Activated CD4-positive, alpha-beta T cell treated with anti-CD3 and anti-CD28 coated beads, Interleukin-2, amount 50 U/mL, for 24 hours (primary cell): Measurements from ENCODE around the gene PIK3C2G.
"Not testable (repeated sequence)": the region's sequence is repeated elsewhere in the genome, so short reads cannot be mapped to it uniquely, and the experiment has no call there.

ENCODE experiments used
- DNase-seq, 2 donors: peaks; one replicate each; pipeline ENCODE4 v3.0.0-alpha.2; 2020; ENCODE audit warnings: low read depth in 1 of 2, low spot score in 1 of 2

PIK3C2G gene

GRCh38 chr12:18689771-18690170 is 428.5 kb downstream of the PIK3C2G start:
- DNase-seq: no peak

GRCh38 chr12:18690653-18691052 is 429.3 kb downstream of the PIK3C2G start:
- DNase-seq: no peak

GRCh38 chr12:18693986-18694385 is 432.7 kb downstream of the PIK3C2G start:
- not testable (repeated sequence) for DNase-seq

- no peak for DNase-seq
Observed at GRCh38 chr12:18696971-18697602, 435.8 kb downstream of the PIK3C2G start.
